H1 (cell line): ENCODE measurements around the gene EXOG. TPM values are rescaled to one million over a fixed set of nuclear protein-coding genes. Genes with fewer than 3 reads are reported as not detected.

Experiments
- CTCF ChIA-PET: fragments of 300-600 bp; sonication (Branson Sonifier 250); formaldehyde crosslinking; loops from one replicate; lab custom pipeline; 2021; ENCODE audit not compliant: partially characterized antibody; lab: Charles Lee
- POLR2A ChIA-PET: fragments of 300-600 bp; sonication (Branson Sonifier 250); formaldehyde crosslinking; loops from one replicate; lab custom pipeline; 2021; ENCODE audit warnings: inconsistent platforms; ENCODE audit not compliant: partially characterized antibody; lab: Charles Lee
- DNase-seq, 2 experiments: peaks; one replicate each; pipeline versions ENCODE4 v3.0.0 to v3.0.0-alpha.2; 2010 to 2022; ENCODE audit warnings: low spot score in 2 of 2, low read depth in 1 of 2, mixed read lengths in 1 of 2
- FAIRE-seq: peaks from 2 replicates; lab custom pipeline; 2011; peaks lifted over from hg19 to GRCh38; lab: Jason Lieb, UNC
- H2AFZ ChIP-seq: 2 replicates; pipeline ENCODE4 v1.8.1; 2012; ENCODE audit warnings: low read length, inconsistent platforms
- H2AK5ac ChIP-seq: 2 replicates; pipeline ENCODE4 v1.6.1; 2013; ENCODE audit warnings: low read depth, low read length
- H2BK120ac ChIP-seq: replicated peaks from 2 replicates; pipeline ENCODE3; 2013; ENCODE audit warnings: low read depth, low read length, inconsistent platforms
- H2BK12ac ChIP-seq: 2 replicates; pipeline ENCODE4 v1.6.1; 2013; ENCODE audit warnings: low read depth, low read length
- H2BK15ac ChIP-seq: 2 replicates; pipeline ENCODE4 v1.6.1; 2013; ENCODE audit warnings: low read length
- H2BK20ac ChIP-seq: 2 replicates; pipeline ENCODE4 v1.6.1; 2013; ENCODE audit warnings: low read length
- H2BK5ac ChIP-seq: 2 replicates; pipeline ENCODE4 v1.6.1; 2013; ENCODE audit warnings: low read depth, low read length
- H3K14ac ChIP-seq: 2 replicates; pipeline ENCODE4 v1.6.1; 2013; ENCODE audit warnings: inconsistent platforms; ENCODE audit not compliant: insufficient read length
- H3K18ac ChIP-seq: 2 replicates; pipeline ENCODE4 v1.6.1; 2013; ENCODE audit warnings: low read length; ENCODE audit errors: extremely low read depth
- H3K23ac ChIP-seq: 2 replicates; pipeline ENCODE4 v1.6.1; 2013; ENCODE audit warnings: inconsistent platforms; ENCODE audit not compliant: insufficient read length
- H3K23me2 ChIP-seq: 2 replicates; pipeline ENCODE4 v1.6.1; 2013; ENCODE audit warnings: low read depth, low read length
- H3K27ac ChIP-seq: 2 replicates; pipeline ENCODE4 v1.6.1; 2011; ENCODE audit warnings: low read depth, low read length, inconsistent platforms
- H3K27me3 ChIP-seq, 4 experiments: replicated peaks in 1 of 4; 1 replicate in 1 of 4; 2 replicates in 3 of 4; pipeline versions ENCODE4 v1.6.1 to v1.8.1; 2011 to 2013; ENCODE audit warnings: low read length in 3 of 4, mild to moderate bottlenecking in 3 of 4, inconsistent platforms in 2 of 4, mixed read lengths in 2 of 4, moderate library complexity in 1 of 4; ENCODE audit not compliant: control insufficient read depth in 3 of 4, insufficient read depth in 3 of 4; ENCODE audit errors: extremely low read depth in 1 of 4
- H3K36me3 ChIP-seq, 4 experiments: 2 replicates each; pipeline versions ENCODE4 v1.6.1 to v1.8.1; 2011 to 2013; ENCODE audit warnings: mild to moderate bottlenecking in 4 of 4, low read length in 3 of 4, moderate library complexity in 2 of 4, control low read depth in 1 of 4, inconsistent platforms in 1 of 4; ENCODE audit not compliant: insufficient read depth in 4 of 4, control insufficient read depth in 2 of 4
- H3K4ac ChIP-seq: replicated peaks from 2 replicates; pipeline ENCODE3; 2013; ENCODE audit warnings: low read length, low read depth, mixed read lengths, inconsistent platforms; ENCODE audit not compliant: insufficient read length
- H3K4me1 ChIP-seq, 4 experiments: replicated peaks in 1 of 4; 1 replicate in 1 of 4; 2 replicates in 3 of 4; pipeline versions ENCODE4 v1.6.1 to v1.8.1; 2011 to 2013; ENCODE audit warnings: low read length in 3 of 4, inconsistent platforms in 2 of 4, mixed read lengths in 1 of 4; ENCODE audit not compliant: insufficient read depth in 4 of 4, control insufficient read depth in 3 of 4
- H3K4me2 ChIP-seq, 2 experiments: 2 replicates each; pipeline versions ENCODE4 v1.6.1 to v1.8.1; 2011 to 2013; ENCODE audit warnings: low read depth in 2 of 2, low read length in 2 of 2, control low read depth in 1 of 2, inconsistent platforms in 1 of 2, mild to moderate bottlenecking in 1 of 2; ENCODE audit not compliant: insufficient read depth in 1 of 2
- H3K4me3 ChIP-seq, 4 experiments: fragments of 200-600, 300-600 bp in 1 of 4; sonication (generic), shearing (Covaris generic), sonication (Bioruptor Twin) in 1 of 4; 2 replicates each; pipeline versions ENCODE4 v1.5.1 to v1.8.1; 2011 to 2016; ENCODE audit warnings: low read length in 4 of 4, low read depth in 3 of 4, control low read depth in 2 of 4, inconsistent platforms in 2 of 4, mild to moderate bottlenecking in 2 of 4, mixed read lengths in 1 of 4, moderate library complexity in 1 of 4; ENCODE audit not compliant: insufficient read depth in 2 of 4; ENCODE audit errors: extremely low read depth in 1 of 4
- H3K56ac ChIP-seq: replicated peaks from 2 replicates; pipeline ENCODE3; 2013; ENCODE audit warnings: low read depth, mild to moderate bottlenecking, mixed read lengths, low read length, inconsistent platforms; ENCODE audit not compliant: insufficient read length
- H3K79me1 ChIP-seq: 2 replicates; pipeline ENCODE4 v1.6.1; 2013; ENCODE audit warnings: low read depth, low read length, control low read depth
- H3K79me2 ChIP-seq, 2 experiments: 2 replicates each; pipeline versions ENCODE4 v1.6.1 to v1.8.1; 2012 to 2013; ENCODE audit warnings: low read length in 2 of 2, mild to moderate bottlenecking in 2 of 2, inconsistent platforms in 1 of 2; ENCODE audit not compliant: insufficient read depth in 2 of 2, control insufficient read depth in 1 of 2
- H3K9ac ChIP-seq, 4 experiments: replicated peaks in 1 of 4; 1 replicate in 1 of 4; 2 replicates in 3 of 4; pipeline versions ENCODE4 v1.6.1 to v1.8.1; 2011 to 2013; ENCODE audit warnings: low read depth in 3 of 4, low read length in 3 of 4, control low read depth in 2 of 4, mild to moderate bottlenecking in 2 of 4, moderate library complexity in 2 of 4, inconsistent platforms in 1 of 4; ENCODE audit errors: extremely low read depth in 1 of 4
- H3K9me3 ChIP-seq, 2 experiments: 2 replicates each; pipeline versions ENCODE4 v1.6.1 to v1.8.1; 2012 to 2013; ENCODE audit warnings: mild to moderate bottlenecking in 2 of 2, moderate library complexity in 2 of 2, control low read depth in 1 of 2, inconsistent platforms in 1 of 2, low read depth in 1 of 2, low read length in 1 of 2, mixed read lengths in 1 of 2; ENCODE audit not compliant: insufficient read depth in 2 of 2
- H4K20me1 ChIP-seq, 2 experiments: replicated peaks in 1 of 2; 2 replicates each; pipeline versions ENCODE3 to v1.8.1; 2011 to 2013; ENCODE audit warnings: inconsistent platforms in 2 of 2, low read length in 2 of 2, mild to moderate bottlenecking in 1 of 2; ENCODE audit not compliant: insufficient read depth in 2 of 2, control insufficient read depth in 1 of 2
- H4K5ac ChIP-seq: 2 replicates; pipeline ENCODE4 v1.6.1; 2013; ENCODE audit warnings: low read length, low read depth, mixed read lengths, inconsistent platforms; ENCODE audit not compliant: insufficient read length
- H4K8ac ChIP-seq: 2 replicates; pipeline ENCODE4 v1.8.0; 2013; ENCODE audit warnings: mild to moderate bottlenecking, moderate library complexity, low read length, inconsistent platforms; ENCODE audit not compliant: insufficient read depth; ENCODE audit errors: extremely low read depth
- H4K91ac ChIP-seq: replicated peaks from 2 replicates; pipeline ENCODE3; 2013; ENCODE audit warnings: low read length, mixed read lengths, inconsistent platforms; ENCODE audit not compliant: insufficient read length
- CTBP2 ChIP-seq: IDR thresholded peaks from 2 replicates; pipeline ENCODE4 v1.7.0; 2011; ENCODE audit warnings: borderline replicate concordance, mild to moderate bottlenecking, moderate library complexity, mixed read lengths, low read length; ENCODE audit not compliant: insufficient read depth, insufficient read length
- E2F6 ChIP-seq: IDR thresholded peaks from 2 replicates; pipeline ENCODE4 v1.6.1; 2012; ENCODE audit warnings: inconsistent platforms
- EGR1 ChIP-seq: IDR thresholded peaks from 2 replicates; pipeline ENCODE4 v1.6.1; 2011; ENCODE audit warnings: low read depth, low read length, borderline replicate concordance
- HDAC2 ChIP-seq, 2 experiments: fragments of 300-600 bp in 1 of 2; sonication (generic) in 1 of 2; IDR thresholded peaks; 2 replicates each; pipeline ENCODE4 v1.6.1; 2011 to 2012; ENCODE audit warnings: low read depth in 2 of 2, low read length in 2 of 2, mild to moderate bottlenecking in 2 of 2, moderate library complexity in 2 of 2, borderline replicate concordance in 1 of 2, inconsistent platforms in 1 of 2
- HDAC6 ChIP-seq: IDR thresholded peaks from one replicate; pipeline ENCODE4 v1.7.1; 2012; ENCODE audit warnings: low read depth, mild to moderate bottlenecking, inconsistent platforms, low read length, moderate library complexity
- MAX ChIP-seq: IDR thresholded peaks from 2 replicates; pipeline ENCODE4 v1.6.1; 2012; ENCODE audit warnings: inconsistent platforms
- POU5F1 ChIP-seq: IDR thresholded peaks from 2 replicates; pipeline ENCODE4 v1.6.1; 2011; ENCODE audit warnings: low read depth, mild to moderate bottlenecking, low read length, moderate library complexity
- RNF2 ChIP-seq: fragments of 200-900, 300-1000 bp; sonication (generic); IDR thresholded peaks from 2 replicates; pipeline ENCODE4 v1.7.1; 2016; ENCODE audit warnings: borderline replicate concordance, low read depth, mild to moderate bottlenecking, antibody characterized with exemption, low read length; ENCODE audit not compliant: poor library complexity, severe bottlenecking; ENCODE audit errors: missing control alignments
- RXRA ChIP-seq: IDR thresholded peaks from 2 replicates; pipeline ENCODE4 v1.6.1; 2011; ENCODE audit warnings: low read depth, mild to moderate bottlenecking, low read length, moderate library complexity; ENCODE audit not compliant: insufficient read depth
- TAF1 ChIP-seq: IDR thresholded peaks from 2 replicates; pipeline ENCODE4 v1.6.1; 2011; ENCODE audit warnings: mild to moderate bottlenecking, low read depth, low read length
- YY1 ChIP-seq: IDR thresholded peaks from 2 replicates; pipeline ENCODE4 v1.6.1; 2011; ENCODE audit warnings: low read depth, mild to moderate bottlenecking, low read length
- WGBS, 2 experiments: shearing (Covaris generic) in 1 of 2; methylation state at CpG; one replicate each; pipeline versions ENCODE4 v1.1.6 to v1.1.7; 2013 to 2015; ENCODE audit warnings: low lambda C conversion rate in 2 of 2, mixed read lengths in 2 of 2, inconsistent platforms in 1 of 2, low coverage in 1 of 2, missing lambda C conversion rate in 1 of 2; ENCODE audit not compliant: insufficient replicate concordance in 2 of 2, insufficient coverage in 1 of 2, insufficient read length in 1 of 2; ENCODE audit errors: extremely low coverage in 1 of 2, missing lambda C conversion rate in 1 of 2; 5-methylcytosine and 5-hydroxymethylcytosine counted together
- polyA plus RNA-seq, 7 experiments: library from polyadenylated mRNA; depleted of rRNA in 3 of 7; stranded (reverse) in 5 of 7; unstranded in 2 of 7; fragments of >200 nt in 5 of 7; fragments of 200-250 nt in 2 of 7; gene quantifications; 1 replicate in 5 of 7; 2 replicates in 1 of 7; 4 replicates in 1 of 7; pipeline versions ENCODE4 v1.2.1 to v1.2.3, GENCODE V29; 2011 to 2013; ENCODE audit warnings: missing spikeins in 2 of 7, mixed read lengths in 2 of 7
- total RNA-seq: library from RNA; stranded (reverse); fragmentation: NEBNext Ultra II Directional; extraction: Animal tissue kit (Norgen Biotek cat#: 25700); gene quantifications from 2 replicates; pipeline ENCODE4 v1.2.1, GENCODE V29; 2021

EXOG gene
- total and polyA plus RNA-seq, 2 of the 8 experiments (the other 6 are each of a cell fraction or from before 2014, with no cell fraction given), result 7.2 to 12.9 TPM

GRCh38 chr3:38556640-38557358 is 60.7 kb downstream of the EXOG start:
- Histone ChIP-seq H4K91ac (no peak overlapping the region), H4K20me1 (no peaks in the 10 kb centered on the region), H3K27ac (no peak overlapping the region), H3K79me2 (no peaks in the 10 kb centered on the region), H2BK120ac (no peak overlapping the region), H2BK15ac (no peak overlapping the region), H3K23ac (no peak overlapping the region), H4K5ac (no peak overlapping the region), H3K27me3 (no peaks in the 10 kb centered on the region), H3K18ac (no peak overlapping the region), H3K14ac (no peak overlapping the region), H2AFZ (no peak overlapping the region), H3K4me2 (no peak overlapping the region), H3K4ac (no peak overlapping the region), H3K9ac (no peak overlapping the region), H3K79me1 (no peaks in the 10 kb centered on the region), H2BK12ac (no peak overlapping the region), H3K23me2 (no peaks in the 10 kb centered on the region), H2BK5ac (no peak overlapping the region), H3K4me3 (no peak overlapping the region), H3K56ac (no peak overlapping the region), H2BK20ac (no peak overlapping the region), H2AK5ac (no peak overlapping the region), H3K36me3 (peaks cover 0 to 3% (median 0%) of the 10 kb centered on the region in 4 experiments; a peak in 2 of 8 replicates), H3K9me3 (no peaks in the 10 kb centered on the region), H3K4me1 (no peaks in the 10 kb centered on the region), H4K8ac (no peak overlapping the region)
- ChIA-PET POLR2A (interaction anchor here (1.1 kb wide), 1 partner anchor 9 kb away, joined by 3 read pairs; no protein-coding TSS in a partner anchor), CTCF (interaction anchor here (0.6 to 3.3 kb wide), 9 partner anchors 14 to 182 kb away, joined by 3 to 13 read pairs (median 6); no protein-coding TSS in a partner anchor)
- DNase-seq (no peak), FAIRE-seq (no peak)
- 62% methylated on average over 4 of the region's 4 CpGs; no CpG with 5 or more reads in 1 of the 2 experiments for WGBS, 2 experiments
- TF ChIP-seq RXRA (no peak), MAX (no peak), POU5F1 (no peak), EGR1 (no peak), E2F6 (no peak), TAF1 (no peak), CTBP2 (no peak), HDAC2 (IDR thresholded peaks at IDR 0.05; ENCODE audit: borderline replicate concordance in 1 of 2, low read depth in 2 of 2, low read length in 2 of 2) (no peak), RNF2 (no peak), HDAC6 (no peak), YY1 (no peak)
